ENCODE results near the gene SFXN5.

DNA sequence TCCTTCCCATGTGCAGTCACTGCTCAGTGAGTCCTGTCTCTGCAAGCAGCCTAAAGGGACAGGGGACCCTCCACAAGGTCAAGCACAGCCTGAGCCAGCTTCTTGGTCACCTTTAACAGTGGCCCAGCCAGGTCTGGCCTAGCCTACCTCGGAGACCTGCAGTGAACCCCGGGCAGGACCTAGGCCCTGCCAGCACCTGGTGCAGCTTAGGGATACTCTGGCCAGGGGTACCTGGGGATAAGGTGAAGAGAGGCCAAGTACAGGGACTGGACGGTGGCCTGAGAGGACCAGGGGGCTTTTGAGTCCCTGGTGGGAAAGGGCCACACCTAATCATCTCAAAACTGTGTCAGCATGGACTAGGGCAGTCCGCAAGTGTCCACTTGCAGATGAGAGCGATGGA is 86.4 kb downstream of the SFXN5 start:
- no peak for TF ChIP-seq EZH2phosphoT487 (conservative IDR thresholded peaks at IDR 0.05; ENCODE audit: low read length)
- TF ChIP-seq, protein P1, sequence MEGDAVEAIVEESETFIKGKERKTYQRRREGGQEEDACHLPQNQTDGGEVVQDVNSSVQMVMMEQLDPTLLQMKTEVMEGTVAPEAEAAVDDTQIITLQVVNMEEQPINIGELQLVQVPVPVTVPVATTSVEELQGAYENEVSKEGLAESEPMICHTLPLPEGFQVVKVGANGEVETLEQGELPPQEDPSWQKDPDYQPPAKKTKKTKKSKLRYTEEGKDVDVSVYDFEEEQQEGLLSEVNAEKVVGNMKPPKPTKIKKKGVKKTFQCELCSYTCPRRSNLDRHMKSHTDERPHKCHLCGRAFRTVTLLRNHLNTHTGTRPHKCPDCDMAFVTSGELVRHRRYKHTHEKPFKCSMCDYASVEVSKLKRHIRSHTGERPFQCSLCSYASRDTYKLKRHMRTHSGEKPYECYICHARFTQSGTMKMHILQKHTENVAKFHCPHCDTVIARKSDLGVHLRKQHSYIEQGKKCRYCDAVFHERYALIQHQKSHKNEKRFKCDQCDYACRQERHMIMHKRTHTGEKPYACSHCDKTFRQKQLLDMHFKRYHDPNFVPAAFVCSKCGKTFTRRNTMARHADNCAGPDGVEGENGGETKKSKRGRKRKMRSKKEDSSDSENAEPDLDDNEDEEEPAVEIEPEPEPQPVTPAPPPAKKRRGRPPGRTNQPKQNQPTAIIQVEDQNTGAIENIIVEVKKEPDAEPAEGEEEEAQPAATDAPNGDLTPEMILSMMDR (IDR thresholded peaks at IDR 0.05; ENCODE audit: insufficient read depth, low read length, poor library complexity, severe bottlenecking), result no peak
